Measurements from ENCODE around the gene TMTC2. TPM values are rescaled to one million over a fixed set of nuclear protein-coding genes. Genes with fewer than 3 reads are reported as not detected.

TMTC2 gene
- total RNA-seq, 1 experiment from 2014 or later: 1.7 TPM

DNA sequence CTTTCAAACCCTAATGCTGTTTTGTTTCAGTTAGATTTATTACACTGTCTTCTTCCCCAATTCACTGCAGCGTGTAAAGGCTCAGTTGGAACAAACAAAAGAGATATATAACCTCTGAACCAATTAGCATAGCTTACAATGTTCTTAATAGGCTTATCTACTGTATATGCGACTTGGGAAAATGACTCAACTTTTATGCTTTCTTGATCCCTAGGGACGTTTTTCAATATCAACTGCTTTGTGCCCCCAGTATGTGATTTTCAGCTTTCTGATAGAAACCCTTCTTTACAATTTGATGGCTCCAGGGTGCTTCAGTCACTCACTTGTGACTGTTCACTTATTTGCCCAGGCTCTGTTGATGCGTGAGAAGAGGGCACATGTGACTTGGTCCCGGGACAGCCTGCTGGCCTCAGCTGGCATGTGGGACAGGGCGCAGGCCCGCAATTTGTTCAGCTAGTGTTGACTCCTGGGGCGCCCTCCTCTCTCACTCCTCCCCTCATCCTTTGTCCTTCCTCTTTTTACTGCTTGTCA is 107.1 kb downstream of the TMTC2 start:
- no peak overlapping the region for H3K27ac Mint-ChIP-seq (ENCODE audit: low read depth, unreplicated experiment)
- H3K9me3 Mint-ChIP-seq (ENCODE audit: unreplicated experiment): no peaks in the 10 kb centered on the region
- H3K36me3 Mint-ChIP-seq (ENCODE audit: insufficient read depth, unreplicated experiment): no peaks in the 10 kb centered on the region
- CTCF ChIA-PET: interaction anchor here (0.5 to 1.3 kb wide), 2 partner anchors 107 to 674 kb away, joined by 3 read pairs; partner anchors contain the start of gene TMTC2
- no peak overlapping the region for H3K4me3 Mint-ChIP-seq (ENCODE audit: unreplicated experiment)
- H3K27me3 Mint-ChIP-seq (ENCODE audit: insufficient read depth, unreplicated experiment): no peaks in the 10 kb centered on the region
- no TSS peak for BruUV-seq (replicated peaks)
- no peak for DNase-seq (ENCODE audit: unreplicated experiment)
- POLR2A ChIA-PET: no interaction called here
- intact Hi-C loops (cut with micrococcal nuclease): no loop called here
- TF ChIP-seq, protein P1, sequence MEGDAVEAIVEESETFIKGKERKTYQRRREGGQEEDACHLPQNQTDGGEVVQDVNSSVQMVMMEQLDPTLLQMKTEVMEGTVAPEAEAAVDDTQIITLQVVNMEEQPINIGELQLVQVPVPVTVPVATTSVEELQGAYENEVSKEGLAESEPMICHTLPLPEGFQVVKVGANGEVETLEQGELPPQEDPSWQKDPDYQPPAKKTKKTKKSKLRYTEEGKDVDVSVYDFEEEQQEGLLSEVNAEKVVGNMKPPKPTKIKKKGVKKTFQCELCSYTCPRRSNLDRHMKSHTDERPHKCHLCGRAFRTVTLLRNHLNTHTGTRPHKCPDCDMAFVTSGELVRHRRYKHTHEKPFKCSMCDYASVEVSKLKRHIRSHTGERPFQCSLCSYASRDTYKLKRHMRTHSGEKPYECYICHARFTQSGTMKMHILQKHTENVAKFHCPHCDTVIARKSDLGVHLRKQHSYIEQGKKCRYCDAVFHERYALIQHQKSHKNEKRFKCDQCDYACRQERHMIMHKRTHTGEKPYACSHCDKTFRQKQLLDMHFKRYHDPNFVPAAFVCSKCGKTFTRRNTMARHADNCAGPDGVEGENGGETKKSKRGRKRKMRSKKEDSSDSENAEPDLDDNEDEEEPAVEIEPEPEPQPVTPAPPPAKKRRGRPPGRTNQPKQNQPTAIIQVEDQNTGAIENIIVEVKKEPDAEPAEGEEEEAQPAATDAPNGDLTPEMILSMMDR (IDR thresholded peaks at IDR 0.05; ENCODE audit: unreplicated experiment): no peak
- H3K4me1 Mint-ChIP-seq (ENCODE audit: insufficient read depth, unreplicated experiment): no peaks in the 10 kb centered on the region

DNA sequence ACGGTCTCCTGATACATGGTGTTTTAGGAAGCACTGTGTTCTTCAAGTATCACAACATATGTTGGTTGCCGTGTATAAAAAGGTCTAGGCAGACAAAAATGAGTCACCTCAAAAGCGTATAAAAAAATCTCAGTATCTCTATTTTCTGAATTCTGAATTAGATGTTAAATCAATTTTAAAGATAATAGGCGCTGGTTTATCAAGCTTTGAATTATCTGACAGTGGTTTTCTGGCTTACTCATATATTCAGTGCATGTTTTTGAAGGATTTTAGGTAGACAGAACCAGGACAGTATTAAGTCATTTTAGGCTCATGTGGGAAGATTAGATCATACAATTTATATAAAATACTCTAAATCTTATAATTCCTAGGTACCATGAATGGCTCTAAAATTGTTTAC is 110.8 kb downstream of the TMTC2 start:
- POLR2A ChIA-PET: no interaction called here
- Mint-ChIP-seq H3K27me3 (ENCODE audit: insufficient read depth, unreplicated experiment) (no peaks in the 10 kb centered on the region), H3K4me1 (ENCODE audit: insufficient read depth, unreplicated experiment) (no peaks in the 10 kb centered on the region), H3K27ac (ENCODE audit: low read depth, unreplicated experiment) (no peak overlapping the region), H3K9me3 (ENCODE audit: unreplicated experiment) (no peaks in the 10 kb centered on the region), H3K36me3 (ENCODE audit: insufficient read depth, unreplicated experiment) (no peaks in the 10 kb centered on the region), H3K4me3 (ENCODE audit: unreplicated experiment) (no peak overlapping the region)
- CTCF ChIA-PET: no interaction called here
- intact Hi-C loops (cut with micrococcal nuclease): no loop called here
- TF ChIP-seq, protein P1 (IDR thresholded peaks at IDR 0.05; ENCODE audit: unreplicated experiment): no peak
- BruUV-seq (replicated peaks): no TSS peak
- no peak for DNase-seq (ENCODE audit: unreplicated experiment)

DNA sequence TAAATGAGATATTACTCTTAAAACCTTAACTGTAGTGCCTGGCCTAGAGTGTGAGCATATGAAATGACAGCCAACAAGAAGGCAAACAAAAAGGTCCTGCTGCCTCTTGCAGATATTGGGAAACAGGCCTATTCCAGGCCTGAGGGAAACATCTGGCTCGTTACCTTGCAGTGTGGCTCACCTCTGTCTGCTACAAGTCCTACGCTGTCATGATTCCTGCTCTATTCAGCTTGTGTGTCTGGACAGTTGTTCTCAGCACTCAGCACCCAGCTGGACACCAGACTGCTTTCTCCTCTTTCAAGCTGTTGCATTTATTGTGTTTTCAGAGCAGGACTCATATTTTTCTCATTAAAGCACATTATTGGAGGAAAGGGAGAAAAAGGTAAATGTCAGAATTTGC is 113.5 kb downstream of the TMTC2 start:
- DNase-seq (ENCODE audit: unreplicated experiment): no peak

DNA sequence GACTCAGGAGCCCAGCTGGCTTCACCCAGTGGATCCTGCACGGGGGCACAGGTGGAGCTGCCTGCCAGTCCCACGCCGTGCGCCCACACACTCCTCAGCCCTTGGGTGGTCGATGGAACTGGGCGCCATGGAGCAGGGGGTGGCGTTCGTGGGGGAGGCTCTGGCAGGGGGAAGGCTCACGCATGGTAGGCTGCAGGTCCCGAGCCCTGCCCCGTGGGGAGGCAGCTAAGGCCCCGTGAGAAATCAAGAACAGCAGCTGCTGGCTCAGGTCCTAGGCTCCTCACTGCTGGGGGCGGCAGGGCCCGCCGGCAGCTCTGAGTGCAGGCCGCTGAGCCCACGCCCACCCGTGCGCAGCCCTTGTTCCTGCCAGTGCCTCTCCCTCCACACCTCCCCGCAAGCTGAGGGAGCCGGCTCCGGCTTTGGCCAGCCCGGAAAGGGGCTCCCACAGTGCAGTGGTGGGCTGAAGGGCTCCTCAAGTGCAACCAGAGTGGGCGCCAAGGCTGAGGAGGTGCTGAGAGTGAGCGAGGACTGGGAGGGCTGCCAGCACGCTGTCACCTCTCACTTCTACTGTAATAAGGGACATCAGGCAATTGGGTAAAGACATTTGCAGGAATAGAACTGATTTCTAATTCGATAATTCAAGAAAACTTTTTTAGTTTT is 115.4 kb downstream of the TMTC2 start:
- BruUV-seq (replicated peaks): no TSS peak
- Mint-ChIP-seq H3K36me3 (ENCODE audit: insufficient read depth, unreplicated experiment) (no peaks in the 10 kb centered on the region), H3K4me3 (ENCODE audit: unreplicated experiment) (no peak overlapping the region), H3K27me3 (ENCODE audit: insufficient read depth, unreplicated experiment) (no peaks in the 10 kb centered on the region), H3K9me3 (ENCODE audit: unreplicated experiment) (no peaks in the 10 kb centered on the region), H3K27ac (ENCODE audit: low read depth, unreplicated experiment) (no peak overlapping the region), H3K4me1 (ENCODE audit: insufficient read depth, unreplicated experiment) (peaks cover 6% of the 10 kb centered on the region)
- POLR2A ChIA-PET: interaction anchor here (0.6 kb wide), 1 partner anchor 319 kb away, joined by 3 read pairs; no protein-coding TSS in a partner anchor
- intact Hi-C loops (cut with micrococcal nuclease): no loop called here
- TF ChIP-seq, protein P1 (IDR thresholded peaks at IDR 0.05; ENCODE audit: unreplicated experiment): no peak
- CTCF ChIA-PET: interaction anchor here (2.6 kb wide), 1 partner anchor 116 kb away, joined by 8 read pairs; the partner anchor contains the start of gene TMTC2
- no peak for DNase-seq (ENCODE audit: unreplicated experiment)

More for the DNA sequence above, 113.5 kb downstream of the TMTC2 start:
- H3K27me3 Mint-ChIP-seq (ENCODE audit: insufficient read depth, unreplicated experiment): no peaks in the 10 kb centered on the region
- TF ChIP-seq, protein P1 (IDR thresholded peaks at IDR 0.05; ENCODE audit: unreplicated experiment): no peak
- intact Hi-C loops (cut with micrococcal nuclease): no loop called here
- H3K4me1 Mint-ChIP-seq (ENCODE audit: insufficient read depth, unreplicated experiment): peaks cover 6% of the 10 kb centered on the region
- H3K4me3 Mint-ChIP-seq (ENCODE audit: unreplicated experiment): no peak overlapping the region
- BruUV-seq (replicated peaks): no TSS peak
- H3K27ac Mint-ChIP-seq (ENCODE audit: low read depth, unreplicated experiment): no peak overlapping the region
- ChIA-PET CTCF (interaction anchor here (0.8 to 2.6 kb wide), 2 partner anchors 22 to 114 kb away, joined by 4 to 8 read pairs; partner anchors contain the start of gene TMTC2), POLR2A (interaction anchor here (0.6 kb wide), 1 partner anchor 395 kb away, joined by 4 read pairs; no protein-coding TSS in a partner anchor)
- no peaks in the 10 kb centered on the region for H3K36me3 Mint-ChIP-seq (ENCODE audit: insufficient read depth, unreplicated experiment)
- H3K9me3 Mint-ChIP-seq (ENCODE audit: unreplicated experiment): no peaks in the 10 kb centered on the region
